Hepatocyte (in vitro differentiated cells): ENCODE measurements around the gene SLC40A1.

Experiments
- CTCF ChIP-seq: fragments of 200-600 bp; sonication (generic); IDR thresholded peaks from 2 replicates; pipeline ENCODE4 v1.5.1; 2016; ENCODE audit warnings: antibody characterized with exemption, mild to moderate bottlenecking; ENCODE audit not compliant: poor library complexity
- EZH2phosphoT487 ChIP-seq: fragments of 200-600 bp; sonication (generic); IDR thresholded peaks from one replicate; pipeline ENCODE4 v1.6.1; 2018; ENCODE audit warnings: antibody characterized with exemption, mild to moderate bottlenecking, low read depth, moderate library complexity; ENCODE audit not compliant: unreplicated experiment, severe bottlenecking

- TF ChIP-seq CTCF (no peak), EZH2phosphoT487 (no peak)
These were observed 21.9 kb downstream of the SLC40A1 start for GRCh38 chr2:189558516-189559272.
